Measurements from ENCODE around the gene SYNRG. TPM values are rescaled to one million over a fixed set of nuclear protein-coding genes. Genes with fewer than 3 reads are reported as not detected.

Gene SYNRG
- total and polyA plus RNA-seq, 2 of the 13 experiments (the other 11 are each of a cell fraction or from before 2014, with no cell fraction given) = 7.3 to 8.7 TPM

DNA sequence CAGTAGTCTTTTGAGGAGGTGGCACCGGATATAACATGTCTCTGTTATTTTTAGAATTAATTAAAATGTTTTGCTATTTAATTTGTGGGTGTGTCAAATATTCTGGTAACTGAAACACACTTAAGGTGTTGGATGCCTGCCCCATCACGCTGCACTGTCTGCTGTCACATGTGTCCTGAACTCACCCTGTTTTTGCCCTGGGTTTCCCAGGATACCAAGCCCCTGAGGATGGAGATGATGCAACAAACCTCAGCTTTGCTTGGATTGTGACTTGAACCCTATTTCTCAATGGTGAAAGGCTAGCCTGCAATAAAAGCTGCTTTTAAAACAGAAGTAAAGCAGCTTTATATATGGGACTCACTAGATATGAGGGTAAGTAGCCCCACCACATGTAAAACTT is 131.0 kb downstream of the SYNRG start:
- CTCF ChIA-PET (ENCODE audit: low intra/inter-chr PET ratio, low total read pairs) = no interaction called here
- WGBS (ENCODE audit: low lambda C conversion rate) = 90% methylated on average over 2 of the region's 2 CpGs
- no peak for FAIRE-seq
- intact Hi-C loops (cut with micrococcal nuclease; ENCODE audit: unreplicated experiment) = no loop called here
- no peaks in the 10 kb centered on the region for H3K9me3 ChIP-seq (ENCODE audit: low read length)
- no peaks in the 10 kb centered on the region for H4K20me1 ChIP-seq (ENCODE audit: insufficient read depth, low read length)
- TF ChIP-seq CEBPB (IDR thresholded peaks at IDR 0.05; ENCODE audit: borderline replicate concordance, low read depth, low read length) = peak; percentile 34; the same call in 1 of the 2 replicates
- TF ChIP-seq, protein P1, sequence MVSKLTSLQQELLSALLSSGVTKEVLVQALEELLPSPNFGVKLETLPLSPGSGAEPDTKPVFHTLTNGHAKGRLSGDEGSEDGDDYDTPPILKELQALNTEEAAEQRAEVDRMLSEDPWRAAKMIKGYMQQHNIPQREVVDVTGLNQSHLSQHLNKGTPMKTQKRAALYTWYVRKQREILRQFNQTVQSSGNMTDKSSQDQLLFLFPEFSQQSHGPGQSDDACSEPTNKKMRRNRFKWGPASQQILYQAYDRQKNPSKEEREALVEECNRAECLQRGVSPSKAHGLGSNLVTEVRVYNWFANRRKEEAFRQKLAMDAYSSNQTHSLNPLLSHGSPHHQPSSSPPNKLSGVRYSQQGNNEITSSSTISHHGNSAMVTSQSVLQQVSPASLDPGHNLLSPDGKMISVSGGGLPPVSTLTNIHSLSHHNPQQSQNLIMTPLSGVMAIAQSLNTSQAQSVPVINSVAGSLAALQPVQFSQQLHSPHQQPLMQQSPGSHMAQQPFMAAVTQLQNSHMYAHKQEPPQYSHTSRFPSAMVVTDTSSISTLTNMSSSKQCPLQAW (CRISPR knock-in tag; IDR thresholded peaks at IDR 0.05) = no peak
- no peak overlapping the region for H3K9ac ChIP-seq (ENCODE audit: insufficient read depth, low read depth, low read length)
- H3K4me2 ChIP-seq (ENCODE audit: low read depth, low read length) = no peak overlapping the region
- peaks cover 5 to 45% of the 10 kb centered on the region in 2 experiments for H3K36me3 ChIP-seq (replicated peaks in 1 of 2; ENCODE audit: control insufficient read depth in 1 of 2, insufficient read depth in 2 of 2, low read length in 2 of 2)
- no peaks in the 10 kb centered on the region for H3K79me2 ChIP-seq (ENCODE audit: insufficient read depth, low read length)
- no TSS peak for BruUV-seq (replicated peaks)
- H3K27me3 ChIP-seq (ENCODE audit: control insufficient read depth in 1 of 2, insufficient read depth in 2 of 2, low read length in 2 of 2) = no peaks in the 10 kb centered on the region
- ATAC-seq = no peak
- no peak overlapping the region for H3K4me3 ChIP-seq (replicated peaks in 1 of 3; ENCODE audit: insufficient read depth in 1 of 3, low read depth in 2 of 3, low read length in 3 of 3)
- POLR2A ChIA-PET = no interaction called here
- H3K4me1 ChIP-seq (ENCODE audit: insufficient read depth, low read length) = peaks cover 32% of the 10 kb centered on the region
- H2AFZ ChIP-seq (ENCODE audit: low read length) = no peak overlapping the region
- no peak overlapping the region for H3K27ac ChIP-seq (ENCODE audit: extremely low read length, insufficient read depth, low read length)
- in situ Hi-C loops (cut with HindIII; ENCODE audit: extremely low pct_ligation_motif_present, low pct_unique_long_range_greater_than_20kb) = no loop called here
- DNase-seq (ENCODE audit: low spot score) = no peak

DNA sequence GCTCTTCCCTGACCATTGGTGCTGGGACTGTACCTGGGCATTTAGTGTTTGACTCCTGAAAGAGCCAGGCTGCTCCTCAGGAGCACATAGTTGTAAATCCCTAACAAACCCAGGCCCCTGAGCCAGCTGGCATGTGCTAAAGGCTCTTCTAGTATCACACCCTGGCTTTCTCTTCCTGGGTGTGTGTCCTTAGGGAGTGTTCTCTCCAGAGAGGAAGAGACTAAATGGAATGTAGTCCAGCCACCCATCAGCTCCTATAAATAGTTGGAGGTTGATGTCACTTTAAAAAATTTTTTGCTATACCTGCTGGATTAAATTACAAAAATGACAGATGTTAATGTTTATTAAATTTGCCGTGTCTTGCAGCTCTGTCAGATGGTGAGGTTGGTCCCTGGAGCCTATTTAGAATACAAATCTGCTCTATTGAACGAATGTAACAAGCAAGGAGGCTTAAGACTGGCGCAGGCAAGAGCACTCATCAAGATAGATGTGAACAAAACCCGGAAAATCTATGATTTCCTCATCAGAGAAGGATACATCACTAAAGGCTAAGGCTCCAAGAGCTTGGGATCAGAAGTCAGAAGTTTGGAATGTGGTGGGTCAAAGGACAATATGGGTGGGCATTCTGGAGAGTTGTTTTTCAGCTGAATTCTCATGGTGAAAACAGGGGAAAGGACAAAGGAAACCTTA is 132.6 kb downstream of the SYNRG start:
- in situ Hi-C loops (cut with HindIII; ENCODE audit: extremely low pct_ligation_motif_present, low pct_unique_long_range_greater_than_20kb) = no loop called here
- H4K20me1 ChIP-seq (ENCODE audit: insufficient read depth, low read length) = no peaks in the 10 kb centered on the region
- intact Hi-C loops (cut with micrococcal nuclease; ENCODE audit: unreplicated experiment) = no loop called here

More for the DNA sequence above, 132.6 kb downstream of the SYNRG start:
- H3K9me3 ChIP-seq (ENCODE audit: low read length) = no peaks in the 10 kb centered on the region
- peaks cover 5 to 47% of the 10 kb centered on the region in 2 experiments for H3K36me3 ChIP-seq (replicated peaks in 1 of 2; ENCODE audit: control insufficient read depth in 1 of 2, insufficient read depth in 2 of 2, low read length in 2 of 2)
- H3K79me2 ChIP-seq (ENCODE audit: insufficient read depth, low read length) = no peaks in the 10 kb centered on the region
- peaks cover 20% of the 10 kb centered on the region for H3K4me1 ChIP-seq (ENCODE audit: insufficient read depth, low read length)
- no peak overlapping the region for H3K9ac ChIP-seq (ENCODE audit: insufficient read depth, low read depth, low read length)
- TF ChIP-seq SPEN (CRISPR knock-in tag; IDR thresholded peaks at IDR 0.05; ENCODE audit: low read depth) = no peak
- no peak for TF ChIP-seq ZNF749 (CRISPR knock-in tag; IDR thresholded peaks at IDR 0.05; ENCODE audit: borderline replicate concordance)
- FAIRE-seq = no peak
- no peak overlapping the region for H3K4me2 ChIP-seq (ENCODE audit: low read depth, low read length)
- H3K4me3 ChIP-seq (replicated peaks in 1 of 3; ENCODE audit: insufficient read depth in 1 of 3, low read depth in 2 of 3, low read length in 3 of 3) = no peak overlapping the region
- DNase-seq (ENCODE audit: low spot score) = peak; percentile 23
- no TSS peak for BruUV-seq (replicated peaks)
- POLR2A ChIA-PET = interaction anchor here (0.5 to 1.2 kb wide), 2 partner anchors 12 to 81 kb away, joined by 3 to 4 read pairs; no protein-coding TSS in a partner anchor
- CTCF ChIA-PET (ENCODE audit: low intra/inter-chr PET ratio, low total read pairs) = no interaction called here
- no peak overlapping the region for H3K27ac ChIP-seq (ENCODE audit: extremely low read length, insufficient read depth, low read length)
- 78% methylated on average over 4 of the region's 4 CpGs for WGBS (ENCODE audit: low lambda C conversion rate)
- H3K27me3 ChIP-seq (ENCODE audit: control insufficient read depth in 1 of 2, insufficient read depth in 2 of 2, low read length in 2 of 2) = no peaks in the 10 kb centered on the region
- H2AFZ ChIP-seq (ENCODE audit: low read length) = no peak overlapping the region
- no peak for ATAC-seq

Data from HepG2 (cell line).